AG09309 (cell line): ENCODE data around the gene SPEF2.

ENCODE experiments used
- DNase-seq: peaks from one replicate; pipeline ENCODE4 v3.0.0-alpha.2; 2010; ENCODE audit warnings: low read depth
- H3K4me3 ChIP-seq: 2 replicates; pipeline ENCODE4 v1.5.1; 2011; ENCODE audit warnings: mild to moderate bottlenecking, low read depth, low read length, moderate library complexity; ENCODE audit not compliant: control insufficient read depth
- TF ChIP-seq, protein P1 (sequence below): IDR thresholded peaks from 2 replicates; pipeline ENCODE4 v1.5.1; 2011; ENCODE audit warnings: mild to moderate bottlenecking, low read depth, low read length, inconsistent platforms; ENCODE audit not compliant: insufficient read depth, control insufficient read depth; ENCODE audit errors: missing control alignments

Gene SPEF2

DNA sequence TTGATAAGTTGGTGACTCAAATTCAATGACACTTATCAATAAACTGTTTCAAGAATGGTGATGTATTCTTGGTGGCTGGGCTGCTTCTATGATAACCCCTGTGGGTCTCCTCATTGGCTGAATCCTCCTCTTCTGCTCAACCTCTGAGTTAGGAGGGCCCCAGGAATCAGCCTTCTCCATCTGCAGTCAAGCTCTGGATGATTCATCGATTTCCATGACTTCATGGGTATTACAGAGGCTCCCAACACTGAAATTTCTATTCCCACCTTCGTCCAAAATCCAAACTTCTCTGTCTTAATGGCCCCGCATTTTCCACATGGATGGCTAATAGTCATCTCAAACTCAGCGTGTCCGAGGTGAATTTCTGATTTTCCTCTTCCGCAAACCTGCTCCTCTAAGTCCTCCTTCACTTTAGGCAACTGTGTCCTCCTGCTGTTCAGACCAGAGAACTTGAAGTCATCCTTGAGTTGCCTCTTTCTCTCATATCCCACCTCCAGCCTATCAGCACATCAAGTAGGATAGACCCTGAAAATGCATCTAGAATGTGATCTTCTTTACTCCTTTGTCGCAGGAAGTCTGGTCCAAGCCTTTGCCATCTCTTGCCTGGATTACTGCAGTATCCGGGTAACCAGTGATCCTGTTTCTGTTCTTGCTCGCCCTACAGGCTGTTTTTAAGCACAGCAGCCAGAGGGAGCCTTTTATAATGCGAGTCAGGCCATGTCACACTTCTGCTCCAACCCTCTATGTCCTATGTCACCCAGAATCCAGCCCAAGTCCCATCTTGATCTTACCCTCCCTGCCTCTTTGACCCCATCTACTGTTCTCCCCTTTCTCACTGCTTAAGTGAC, 197.7 kb downstream of the SPEF2 start:
- TF ChIP-seq, protein P1, sequence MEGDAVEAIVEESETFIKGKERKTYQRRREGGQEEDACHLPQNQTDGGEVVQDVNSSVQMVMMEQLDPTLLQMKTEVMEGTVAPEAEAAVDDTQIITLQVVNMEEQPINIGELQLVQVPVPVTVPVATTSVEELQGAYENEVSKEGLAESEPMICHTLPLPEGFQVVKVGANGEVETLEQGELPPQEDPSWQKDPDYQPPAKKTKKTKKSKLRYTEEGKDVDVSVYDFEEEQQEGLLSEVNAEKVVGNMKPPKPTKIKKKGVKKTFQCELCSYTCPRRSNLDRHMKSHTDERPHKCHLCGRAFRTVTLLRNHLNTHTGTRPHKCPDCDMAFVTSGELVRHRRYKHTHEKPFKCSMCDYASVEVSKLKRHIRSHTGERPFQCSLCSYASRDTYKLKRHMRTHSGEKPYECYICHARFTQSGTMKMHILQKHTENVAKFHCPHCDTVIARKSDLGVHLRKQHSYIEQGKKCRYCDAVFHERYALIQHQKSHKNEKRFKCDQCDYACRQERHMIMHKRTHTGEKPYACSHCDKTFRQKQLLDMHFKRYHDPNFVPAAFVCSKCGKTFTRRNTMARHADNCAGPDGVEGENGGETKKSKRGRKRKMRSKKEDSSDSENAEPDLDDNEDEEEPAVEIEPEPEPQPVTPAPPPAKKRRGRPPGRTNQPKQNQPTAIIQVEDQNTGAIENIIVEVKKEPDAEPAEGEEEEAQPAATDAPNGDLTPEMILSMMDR: peak; percentile 37
- no peak overlapping the region for H3K4me3 ChIP-seq
- no peak for DNase-seq

DNA sequence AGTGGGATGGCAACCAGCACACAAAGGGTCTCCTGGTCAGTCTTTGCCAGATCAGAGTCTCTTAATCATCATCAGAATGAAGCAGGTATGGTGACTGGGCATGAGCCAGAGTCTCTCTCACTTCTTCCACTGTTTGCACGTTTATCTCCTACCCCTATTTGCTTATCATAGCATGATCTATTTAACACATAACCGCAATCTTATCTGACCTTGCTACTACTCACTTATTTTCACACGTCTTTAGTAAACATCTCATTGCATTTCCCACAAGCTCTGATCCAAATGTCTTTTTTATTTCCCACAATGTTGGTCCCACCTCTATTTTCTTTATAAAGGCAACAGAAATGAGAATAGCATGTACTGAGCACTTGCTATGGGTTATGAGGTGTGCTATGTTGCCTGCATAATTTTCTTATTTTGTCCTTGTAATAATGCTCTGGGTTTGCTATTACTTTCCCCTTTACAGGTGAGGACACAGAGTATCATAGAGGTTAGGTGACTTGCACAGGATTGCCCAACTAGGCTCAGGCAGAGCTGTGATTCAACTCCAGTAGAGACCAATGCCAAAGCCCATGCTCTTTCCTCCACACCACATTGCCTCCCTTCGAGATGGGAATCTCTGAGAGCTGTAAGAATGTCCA, 199.3 kb downstream of the SPEF2 start:
- DNase-seq: no peak
- no peak overlapping the region for H3K4me3 ChIP-seq
- TF ChIP-seq, protein P1: no peak

DNA sequence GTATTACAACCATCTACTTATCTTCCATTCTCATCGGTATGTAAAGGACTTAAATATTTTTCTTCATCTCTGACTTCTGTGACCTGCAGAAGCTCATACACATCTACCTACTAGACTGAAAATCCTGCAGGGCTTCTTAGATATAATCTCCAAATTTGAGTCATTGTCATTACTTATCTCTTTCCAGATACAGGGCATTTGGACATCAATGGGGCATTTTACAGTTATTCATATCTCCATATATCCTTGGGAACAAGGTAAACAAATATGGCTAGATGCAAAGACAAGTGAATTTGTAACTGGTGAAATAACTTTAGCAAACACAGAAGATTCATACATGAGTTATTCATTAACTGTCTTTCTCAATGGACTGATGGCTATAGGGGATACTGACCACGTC, 201.4 kb downstream of the SPEF2 start:
- H3K4me3 ChIP-seq: no peak overlapping the region
- DNase-seq: no peak
- TF ChIP-seq, protein P1: no peak

DNA sequence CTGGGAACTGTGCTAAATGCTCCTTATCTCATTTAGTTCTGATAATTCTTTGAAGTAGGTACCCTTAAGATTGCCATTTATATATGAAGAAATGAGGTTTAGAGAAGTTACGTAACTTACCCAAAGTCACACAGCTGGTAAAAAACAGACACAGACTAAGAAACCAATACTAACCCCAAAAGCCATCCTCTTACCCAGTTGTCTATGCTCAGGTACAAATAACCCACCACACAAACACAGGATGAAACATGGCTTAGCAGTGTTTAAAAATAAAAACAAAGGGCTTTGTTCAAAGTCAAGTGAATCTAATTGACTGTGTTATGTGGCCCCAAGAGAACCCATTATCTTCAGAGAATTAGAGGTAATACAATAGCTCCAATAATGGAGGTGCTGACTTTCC, 202.0 kb downstream of the SPEF2 start:
- no peak for DNase-seq
- H3K4me3 ChIP-seq: no peak overlapping the region
- TF ChIP-seq, protein P1: no peak

DNA sequence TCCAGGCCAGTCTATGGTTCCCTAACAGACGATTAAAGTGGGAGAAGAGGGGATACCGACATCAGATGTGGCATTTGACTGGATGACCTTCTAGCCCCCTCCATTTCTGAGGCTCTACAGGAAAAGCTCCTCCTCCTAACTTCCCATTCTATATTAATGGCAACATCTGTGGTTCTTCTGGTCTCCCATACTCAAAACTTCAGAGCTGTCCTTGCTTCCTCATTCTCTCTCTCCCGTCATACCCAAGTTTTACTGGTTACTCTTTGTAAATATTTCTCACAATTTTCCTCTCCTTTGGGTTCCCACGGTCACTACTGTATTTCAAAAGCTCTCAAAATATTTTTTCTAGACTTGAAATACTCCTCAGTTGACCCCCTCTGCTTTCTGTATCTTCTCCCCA, 203.1 kb downstream of the SPEF2 start:
- DNase-seq: no peak
- TF ChIP-seq, protein P1: no peak
- H3K4me3 ChIP-seq: no peak overlapping the region

DNA sequence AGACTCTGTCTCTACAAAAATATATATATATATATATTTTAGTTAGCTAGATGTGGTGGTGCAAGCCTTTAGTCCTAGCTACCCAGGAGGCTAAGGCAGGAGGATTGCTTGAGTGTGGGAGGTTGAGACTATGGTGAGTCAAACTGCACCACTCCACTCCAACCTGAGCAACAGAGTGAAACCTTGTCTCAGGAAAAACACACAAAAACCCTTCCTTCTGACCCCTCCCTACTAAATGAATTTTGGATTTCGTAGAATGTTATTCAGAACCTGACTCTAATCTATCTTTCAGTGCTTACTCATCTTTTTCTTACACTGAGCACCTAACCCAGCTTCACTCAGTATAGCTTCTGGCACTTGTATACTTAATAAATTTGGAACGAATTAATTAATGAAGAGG, 203.8 kb downstream of the SPEF2 start:
- no peak overlapping the region for H3K4me3 ChIP-seq
- DNase-seq: no peak
- TF ChIP-seq, protein P1: no peak
